ENCODE data around the gene C19orf67. TPM values are rescaled to one million over a fixed set of nuclear protein-coding genes. Genes with fewer than 3 reads are reported as not detected.

Gene C19orf67
- total RNA-seq, 3 donors from 2014 or later: 0.27 TPM; not detected in 2

DNA sequence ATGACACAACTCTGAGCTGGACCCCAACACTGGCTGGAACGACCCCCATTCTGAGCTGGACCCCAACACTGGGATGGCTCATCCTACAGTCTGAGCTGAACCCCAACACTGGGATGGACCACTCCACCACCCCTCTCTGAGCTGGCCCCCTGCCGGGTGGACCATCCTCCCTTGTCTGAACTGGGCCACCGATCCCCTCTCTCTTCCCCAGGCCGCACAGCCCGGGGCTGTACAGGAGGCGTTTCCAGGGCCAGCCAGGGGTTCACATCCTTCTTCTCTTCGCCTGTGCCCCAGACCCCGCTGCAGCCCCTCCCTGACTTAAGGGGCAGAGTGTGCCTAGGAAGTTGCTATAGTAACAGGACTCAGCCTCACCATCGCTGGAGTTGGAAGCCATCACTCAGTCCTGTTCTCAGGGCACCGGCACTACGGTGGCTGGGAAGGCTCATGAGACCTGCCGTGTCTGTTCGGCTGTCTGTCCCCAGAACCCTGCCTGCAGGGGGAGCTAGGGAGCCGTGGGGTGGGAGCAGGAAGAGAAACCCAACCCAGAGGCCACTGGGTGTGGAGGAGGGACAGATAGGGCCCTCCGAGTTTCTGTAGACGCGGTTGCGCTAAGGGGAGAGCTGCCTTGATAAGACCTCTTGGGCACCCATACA, 28.3 kb upstream of the C19orf67 start:
- TF ChIP-seq, protein P1, sequence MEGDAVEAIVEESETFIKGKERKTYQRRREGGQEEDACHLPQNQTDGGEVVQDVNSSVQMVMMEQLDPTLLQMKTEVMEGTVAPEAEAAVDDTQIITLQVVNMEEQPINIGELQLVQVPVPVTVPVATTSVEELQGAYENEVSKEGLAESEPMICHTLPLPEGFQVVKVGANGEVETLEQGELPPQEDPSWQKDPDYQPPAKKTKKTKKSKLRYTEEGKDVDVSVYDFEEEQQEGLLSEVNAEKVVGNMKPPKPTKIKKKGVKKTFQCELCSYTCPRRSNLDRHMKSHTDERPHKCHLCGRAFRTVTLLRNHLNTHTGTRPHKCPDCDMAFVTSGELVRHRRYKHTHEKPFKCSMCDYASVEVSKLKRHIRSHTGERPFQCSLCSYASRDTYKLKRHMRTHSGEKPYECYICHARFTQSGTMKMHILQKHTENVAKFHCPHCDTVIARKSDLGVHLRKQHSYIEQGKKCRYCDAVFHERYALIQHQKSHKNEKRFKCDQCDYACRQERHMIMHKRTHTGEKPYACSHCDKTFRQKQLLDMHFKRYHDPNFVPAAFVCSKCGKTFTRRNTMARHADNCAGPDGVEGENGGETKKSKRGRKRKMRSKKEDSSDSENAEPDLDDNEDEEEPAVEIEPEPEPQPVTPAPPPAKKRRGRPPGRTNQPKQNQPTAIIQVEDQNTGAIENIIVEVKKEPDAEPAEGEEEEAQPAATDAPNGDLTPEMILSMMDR (IDR thresholded peaks at IDR 0.05): no peak
- Histone ChIP-seq H3K9me3 (no peaks in the 10 kb centered on the region), H3K4me1 (ENCODE audit: low read depth) (peaks cover 37% of the 10 kb centered on the region), H3K36me3 (ENCODE audit: low read depth) (no peaks in the 10 kb centered on the region), H3K4me3 (no peak overlapping the region)
- intact Hi-C loops (cut with DNase I, micrococcal nuclease): no loop called here
- DNase-seq (peak; percentile 60 to 77 (median 73)), ATAC-seq (no peak)

DNA sequence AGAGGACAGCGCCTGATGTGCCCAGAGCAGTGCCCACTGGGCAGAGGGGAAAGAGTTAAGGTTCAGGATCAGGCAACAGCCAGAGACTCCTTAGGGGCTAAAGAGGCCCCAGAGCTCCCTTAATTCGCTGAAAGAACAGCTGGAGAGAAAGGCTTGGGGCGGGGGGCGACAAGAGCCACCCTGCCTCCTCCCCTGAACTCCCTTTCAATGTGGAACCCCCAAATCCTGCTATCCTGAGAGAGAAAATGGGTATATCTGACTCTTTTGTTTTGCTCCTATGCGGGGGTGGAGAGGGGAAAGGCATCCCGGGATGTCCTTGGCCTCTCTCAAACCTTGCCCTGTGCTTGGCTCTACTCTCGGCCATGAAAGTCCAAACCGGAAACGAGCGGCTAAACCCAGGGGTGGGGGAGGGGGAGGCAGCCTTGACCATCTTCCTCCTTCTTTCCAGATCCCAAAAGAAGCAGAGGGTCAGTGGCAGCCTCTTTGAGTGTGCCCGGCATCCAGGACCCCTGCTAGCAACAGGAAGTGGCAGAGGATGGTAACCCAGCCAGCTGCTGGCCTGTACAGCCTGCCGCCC, 27.3 kb upstream of the C19orf67 start:
- no peak overlapping the region for H3K4me3 ChIP-seq
- intact Hi-C loops (cut with DNase I, micrococcal nuclease): no loop called here
- H3K9me3 ChIP-seq: no peaks in the 10 kb centered on the region
- H3K36me3 ChIP-seq (ENCODE audit: low read depth): no peaks in the 10 kb centered on the region
- TF ChIP-seq, protein P1 (IDR thresholded peaks at IDR 0.05): no peak
- ATAC-seq (no peak), DNase-seq (no peak)
- peaks cover 35% of the 10 kb centered on the region for H3K4me1 ChIP-seq (ENCODE audit: low read depth)

- DNase-seq (no peak), ATAC-seq (no peak)
- Histone ChIP-seq H3K36me3 (ENCODE audit: low read depth) (no peaks in the 10 kb centered on the region), H3K4me1 (ENCODE audit: low read depth) (peaks cover 35% of the 10 kb centered on the region), H3K9me3 (no peaks in the 10 kb centered on the region), H3K4me3 (no peak overlapping the region)
- intact Hi-C loops (cut with DNase I, micrococcal nuclease): no loop called here
- TF ChIP-seq, protein P1 (IDR thresholded peaks at IDR 0.05): no peak
Observed at GRCh38 chr19:14112051-14112808, 26.6 kb upstream of the C19orf67 start.

DNA sequence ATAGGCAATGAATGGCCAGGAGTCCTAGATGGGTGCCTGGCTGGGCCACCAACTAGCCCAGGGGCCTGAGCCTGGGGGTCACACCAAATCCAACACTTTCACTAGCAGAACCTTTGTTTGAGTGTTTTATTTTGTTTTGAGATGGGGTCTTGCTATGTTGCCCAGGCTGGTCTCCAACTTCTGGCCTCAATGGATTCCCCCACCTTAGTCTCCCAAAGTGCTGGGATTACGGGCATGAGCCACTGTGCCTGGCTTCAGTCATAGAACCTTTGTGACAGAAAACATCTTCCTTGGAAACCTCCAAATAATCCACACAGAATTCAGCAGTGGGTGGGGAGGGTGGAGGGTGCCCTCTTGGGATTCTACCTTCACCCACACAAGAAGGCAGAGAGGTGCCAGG, 25.9 kb upstream of the C19orf67 start:
- TF ChIP-seq, protein P1 (IDR thresholded peaks at IDR 0.05): no peak
- no peak for DNase-seq
- intact Hi-C loops (cut with DNase I, micrococcal nuclease): no loop called here
- Histone ChIP-seq H3K9me3 (no peaks in the 10 kb centered on the region), H3K4me1 (ENCODE audit: low read depth) (peaks cover 32% of the 10 kb centered on the region), H3K36me3 (ENCODE audit: low read depth) (no peaks in the 10 kb centered on the region), H3K4me3 (no peak overlapping the region)
- no peak for ATAC-seq

- DNase-seq (no peak), ATAC-seq (no peak)
- intact Hi-C loops (cut with DNase I, micrococcal nuclease): no loop called here
- Histone ChIP-seq H3K4me1 (ENCODE audit: low read depth) (peaks cover 33% of the 10 kb centered on the region), H3K4me3 (no peak overlapping the region), H3K9me3 (no peaks in the 10 kb centered on the region), H3K36me3 (ENCODE audit: low read depth) (no peaks in the 10 kb centered on the region)
- TF ChIP-seq, protein P1 (IDR thresholded peaks at IDR 0.05): no peak
Observed at GRCh38 chr19:14110650-14111049, 25.1 kb upstream of the C19orf67 start.
